GM12878 (cell line): ENCODE results near the gene NFATC3. TPM values are rescaled to one million over a fixed set of nuclear protein-coding genes. Genes with fewer than 3 reads are reported as not detected.

Source experiments
- BHLHE40 ChIP-seq, 2 experiments: fragments of 450-650 bp in 1 of 2; IDR thresholded peaks; 2 replicates each; pipeline ENCODE4 v1.6.1; 2011 to 2017; ENCODE audit warnings: low read depth in 2 of 2, borderline replicate concordance in 1 of 2, improper control_type of control experiment in 1 of 2, low read length in 1 of 2, mild to moderate bottlenecking in 1 of 2
- CHD4 ChIP-seq: fragments of 200-600 bp; sonication (generic); IDR thresholded peaks from 2 replicates; pipeline ENCODE4 v1.6.1; 2016; ENCODE audit warnings: mild to moderate bottlenecking
- HDAC6 ChIP-seq: fragments of 200-600 bp; sonication (generic); IDR thresholded peaks from one replicate; pipeline ENCODE4 v1.8.0; 2017; ENCODE audit warnings: antibody characterized with exemption; ENCODE audit not compliant: unreplicated experiment
- KAT2A ChIP-seq: conservative IDR thresholded peaks from 2 replicates; pipeline ENCODE4 v1.6.1; 2011; ENCODE audit warnings: low read depth, low read length; ENCODE audit not compliant: control insufficient read depth
- NR2F1 ChIP-seq: fragments of 450-650 bp; conservative IDR thresholded peaks from 2 replicates; pipeline ENCODE4 v1.6.1; 2017; ENCODE audit warnings: mild to moderate bottlenecking
- PBX3 ChIP-seq: IDR thresholded peaks from 2 replicates; pipeline ENCODE4 v1.6.1; 2011; ENCODE audit warnings: mild to moderate bottlenecking, low read depth, low read length, moderate library complexity; ENCODE audit not compliant: insufficient replicate concordance
- RAD51 ChIP-seq: fragments of 450-650 bp; IDR thresholded peaks from 2 replicates; pipeline ENCODE4 v1.6.1; 2016; ENCODE audit warnings: moderate library complexity, mild to moderate bottlenecking, inconsistent platforms
- STAT1 ChIP-seq: fragments of 450-650 bp; conservative IDR thresholded peaks from 2 replicates; pipeline ENCODE4 v1.6.1; 2014; ENCODE audit warnings: antibody characterized with exemption, mild to moderate bottlenecking
- ZNF622 ChIP-seq: fragments of 450-650 bp; IDR thresholded peaks from 2 replicates; pipeline ENCODE4 v1.6.1; 2017; ENCODE audit warnings: mild to moderate bottlenecking, inconsistent platforms
- polyA plus RNA-seq, 11 experiments: library from polyadenylated mRNA; depleted of rRNA in 4 of 11; unstranded in 6 of 11; stranded (reverse) in 5 of 11; fragments of >200 nt; fragmentation: Nextera tagmentation in 4 of 11; fragmentation: Illumina TruSeq in 1 of 11; extraction: Ambion mirVana in 4 of 11; extraction: Trizol in 1 of 11; gene quantifications; 1 replicate in 1 of 11; 2 replicates in 10 of 11; pipeline versions ENCODE4 v1.2.1 to v1.2.3, GENCODE V29; 2011 to 2016; ENCODE audit warnings: inconsistent platforms in 2 of 11, missing spikeins in 2 of 11, low read depth in 1 of 11
- total RNA-seq, 4 experiments: library from RNA; depleted of rRNA in 3 of 4; stranded (reverse); fragments of >200 nt in 3 of 4; fragmentation: Illumina TruSeq in 1 of 4; extraction: Trizol in 1 of 4; gene quantifications; 2 replicates each; pipeline versions ENCODE4 v1.2.1 to v1.2.3, GENCODE V29; 2013 to 2021
- TF ChIP-seq, protein P1 (sequence below): IDR thresholded peaks from 2 replicates; pipeline ENCODE4 v1.6.1; 2011; ENCODE audit warnings: borderline replicate concordance, low read depth, mild to moderate bottlenecking, moderate library complexity, low read length; ENCODE audit not compliant: insufficient read depth, poor library complexity, severe bottlenecking
- TF ChIP-seq, protein P2 (sequence below): fragments of 450-650 bp; IDR thresholded peaks from 2 replicates; pipeline ENCODE4 v1.6.1; 2018; ENCODE audit warnings: mild to moderate bottlenecking, low read depth, moderate library complexity; ENCODE audit not compliant: partially characterized antibody

NFATC3 gene
- total and polyA plus RNA-seq, 10 of the 15 experiments (the other 5 are each of a cell fraction or from before 2014, with no cell fraction given): 4.2 to 37.6 (median 24.9) TPM

- TF ChIP-seq, protein P1, sequence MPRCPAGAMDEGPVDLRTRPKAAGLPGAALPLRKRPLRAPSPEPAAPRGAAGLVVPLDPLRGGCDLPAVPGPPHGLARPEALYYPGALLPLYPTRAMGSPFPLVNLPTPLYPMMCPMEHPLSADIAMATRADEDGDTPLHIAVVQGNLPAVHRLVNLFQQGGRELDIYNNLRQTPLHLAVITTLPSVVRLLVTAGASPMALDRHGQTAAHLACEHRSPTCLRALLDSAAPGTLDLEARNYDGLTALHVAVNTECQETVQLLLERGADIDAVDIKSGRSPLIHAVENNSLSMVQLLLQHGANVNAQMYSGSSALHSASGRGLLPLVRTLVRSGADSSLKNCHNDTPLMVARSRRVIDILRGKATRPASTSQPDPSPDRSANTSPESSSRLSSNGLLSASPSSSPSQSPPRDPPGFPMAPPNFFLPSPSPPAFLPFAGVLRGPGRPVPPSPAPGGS: no peak
- TF ChIP-seq NR2F1 (no peak), STAT1 (no peak), KAT2A (no peak), BHLHE40 (IDR thresholded peaks at IDR 0.05; ENCODE audit: borderline replicate concordance in 1 of 2, low read depth in 2 of 2, low read length in 1 of 2) (no peak), CHD4 (no peak), ZNF622 (no peak), HDAC6 (no peak), PBX3 (no peak), RAD51 (no peak)
- TF ChIP-seq, protein P2, sequence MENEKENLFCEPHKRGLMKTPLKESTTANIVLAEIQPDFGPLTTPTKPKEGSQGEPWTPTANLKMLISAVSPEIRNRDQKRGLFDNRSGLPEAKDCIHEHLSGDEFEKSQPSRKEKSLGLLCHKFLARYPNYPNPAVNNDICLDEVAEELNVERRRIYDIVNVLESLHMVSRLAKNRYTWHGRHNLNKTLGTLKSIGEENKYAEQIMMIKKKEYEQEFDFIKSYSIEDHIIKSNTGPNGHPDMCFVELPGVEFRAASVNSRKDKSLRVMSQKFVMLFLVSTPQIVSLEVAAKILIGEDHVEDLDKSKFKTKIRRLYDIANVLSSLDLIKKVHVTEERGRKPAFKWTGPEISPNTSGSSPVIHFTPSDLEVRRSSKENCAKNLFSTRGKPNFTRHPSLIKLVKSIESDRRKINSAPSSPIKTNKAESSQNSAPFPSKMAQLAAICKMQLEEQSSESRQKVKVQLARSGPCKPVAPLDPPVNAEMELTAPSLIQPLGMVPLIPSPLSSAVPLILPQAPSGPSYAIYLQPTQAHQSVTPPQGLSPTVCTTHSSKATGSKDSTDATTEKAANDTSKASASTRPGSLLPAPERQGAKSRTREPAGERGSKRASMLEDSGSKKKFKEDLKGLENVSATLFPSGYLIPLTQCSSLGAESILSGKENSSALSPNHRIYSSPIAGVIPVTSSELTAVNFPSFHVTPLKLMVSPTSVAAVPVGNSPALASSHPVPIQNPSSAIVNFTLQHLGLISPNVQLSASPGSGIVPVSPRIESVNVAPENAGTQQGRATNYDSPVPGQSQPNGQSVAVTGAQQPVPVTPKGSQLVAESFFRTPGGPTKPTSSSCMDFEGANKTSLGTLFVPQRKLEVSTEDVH: no peak
Observed at GRCh38 chr16:68235887-68236136, 150.6 kb downstream of the NFATC3 start, which contains the start of gene ESRP2 (continued).
